GM23338 (cell line): ENCODE results near the gene TREM1. TPM values are rescaled to one million over a fixed set of nuclear protein-coding genes. Genes with fewer than 3 reads are reported as not detected.

Source experiments
- ATAC-seq: fragments of 200-7000 bp; cut with Tn5 transposase; 3 replicates; pipeline ENCODE4 v1.9.1; 2020
- DNase-seq: peaks from one replicate; pipeline ENCODE4 v3.0.0-alpha.2; 2015; ENCODE audit warnings: low spot score
- H2AFZ ChIP-seq: fragments of 200-600 bp; sonication (generic); 2 replicates; pipeline ENCODE4 v1.8.0; 2016; ENCODE audit warnings: antibody characterized with exemption, mild to moderate bottlenecking, moderate library complexity
- H3F3A ChIP-seq: fragments of 200-600 bp; sonication (generic); replicated peaks from 2 replicates; pipeline ENCODE4 v1.8.0; 2017; ENCODE audit warnings: antibody characterized with exemption, mixed run types, low read depth
- H3K27ac ChIP-seq: fragments of 200-600 bp; sonication (generic); 2 replicates; pipeline ENCODE4 v1.6.1; 2016; ENCODE audit warnings: low read depth
- H3K27me3 ChIP-seq: fragments of 200-600 bp; sonication (generic); 2 replicates; pipeline ENCODE4 v1.8.0; 2016; ENCODE audit warnings: mild to moderate bottlenecking, mixed run types, moderate library complexity; ENCODE audit not compliant: insufficient read depth
- H3K36me3 ChIP-seq: fragments of 200-600 bp; sonication (generic); 2 replicates; pipeline ENCODE4 v1.8.0; 2016; ENCODE audit warnings: mild to moderate bottlenecking; ENCODE audit not compliant: insufficient read depth
- H3K4me1 ChIP-seq: fragments of 200-600 bp; sonication (generic); 2 replicates; pipeline ENCODE4 v1.8.0; 2016; ENCODE audit warnings: mild to moderate bottlenecking, moderate library complexity; ENCODE audit not compliant: insufficient read depth
- H3K4me2 ChIP-seq: fragments of 200-600 bp; sonication (generic); 2 replicates; pipeline ENCODE4 v1.7.1; 2017; ENCODE audit warnings: mixed run types
- H3K4me3 ChIP-seq: fragments of 200-600 bp; sonication (generic); 2 replicates; pipeline ENCODE4 v1.6.1; 2016; ENCODE audit warnings: mixed run types
- H3K79me2 ChIP-seq: fragments of 200-600 bp; sonication (generic); replicated peaks from 2 replicates; pipeline ENCODE4 v1.8.0; 2017; ENCODE audit warnings: mild to moderate bottlenecking; ENCODE audit not compliant: insufficient read depth
- H3K9me2 ChIP-seq: fragments of 200-600 bp; sonication (generic); 2 replicates; pipeline ENCODE4 v1.8.0; 2017; ENCODE audit not compliant: insufficient read depth
- H4K20me1 ChIP-seq: fragments of 200-600 bp; sonication (generic); replicated peaks from 2 replicates; pipeline ENCODE4 v1.8.0; 2017; ENCODE audit warnings: mild to moderate bottlenecking; ENCODE audit not compliant: insufficient read depth
- H3K27ac Mint-ChIP-seq: 2 replicates; pipeline ENCODE4 v1.8.0; 2020; ENCODE audit warnings: inconsistent platforms, mild to moderate bottlenecking, moderate library complexity, mixed read lengths
- H3K27me3 Mint-ChIP-seq: 3 replicates; pipeline ENCODE4 v1.8.0; 2022; ENCODE audit warnings: low read depth, mild to moderate bottlenecking, moderate library complexity, mixed read lengths, inconsistent platforms; ENCODE audit not compliant: insufficient read depth, poor library complexity
- H3K36me3 Mint-ChIP-seq: 3 replicates; pipeline ENCODE4 v1.8.0; 2021; ENCODE audit warnings: low read depth, mild to moderate bottlenecking, inconsistent platforms, moderate library complexity, mixed read lengths
- H3K4me1 Mint-ChIP-seq: 3 replicates; pipeline ENCODE4 v1.8.0; 2020; ENCODE audit warnings: mild to moderate bottlenecking, inconsistent platforms, mixed read lengths
- H3K4me3 Mint-ChIP-seq: 3 replicates; pipeline ENCODE4 v1.8.0; 2021; ENCODE audit warnings: moderate library complexity, mild to moderate bottlenecking, inconsistent platforms, mixed read lengths
- H3K9me3 Mint-ChIP-seq: 3 replicates; pipeline ENCODE4 v1.8.0; 2020; ENCODE audit warnings: moderate library complexity, mild to moderate bottlenecking, inconsistent platforms, mixed read lengths
- CREB1 ChIP-seq: fragments of 250-450 bp; sonication (Bioruptor Pico); IDR thresholded peaks from 2 replicates; pipeline ENCODE4 v1.5.0; 2020; ENCODE audit warnings: low read depth, mild to moderate bottlenecking, moderate library complexity
- ETS1 ChIP-seq: IDR thresholded peaks from 2 replicates; pipeline ENCODE4 v1.6.1; 2016; ENCODE audit warnings: antibody characterized with exemption
- EZH2 ChIP-seq: fragments of 200-600 bp; sonication (generic); IDR thresholded peaks from one replicate; pipeline ENCODE4 v1.8.0; 2017; ENCODE audit warnings: antibody characterized with exemption, mild to moderate bottlenecking, low read depth; ENCODE audit not compliant: unreplicated experiment
- EZH2phosphoT487 ChIP-seq: fragments of 200-600 bp; sonication (generic); IDR thresholded peaks from one replicate; pipeline ENCODE4 v1.8.1; 2018; ENCODE audit warnings: antibody characterized with exemption; ENCODE audit not compliant: unreplicated experiment
- JUNB ChIP-seq: IDR thresholded peaks from one replicate; pipeline ENCODE4 v1.6.1; 2016; ENCODE audit warnings: antibody characterized with exemption; ENCODE audit not compliant: unreplicated experiment
- NANOG ChIP-seq: IDR thresholded peaks from 2 replicates; pipeline ENCODE4 v1.6.1; 2016; ENCODE audit warnings: antibody characterized with exemption, borderline replicate concordance
- POLR2AphosphoS5 ChIP-seq: IDR thresholded peaks from 2 replicates; pipeline ENCODE4 v1.6.1; 2016; ENCODE audit warnings: antibody characterized with exemption, low read depth
- ZNF114 ChIP-seq: fragments of 250-450 bp; sonication (Bioruptor Pico); IDR thresholded peaks from 2 replicates; pipeline ENCODE4 v1.5.0; 2020; ENCODE audit warnings: mild to moderate bottlenecking, moderate library complexity
- ZNF331 ChIP-seq: fragments of 250-450 bp; sonication (Bioruptor Pico); IDR thresholded peaks from 2 replicates; pipeline ENCODE4 v1.5.0; 2020; ENCODE audit warnings: low read depth, mild to moderate bottlenecking, moderate library complexity
- polyA plus RNA-seq: library from polyadenylated mRNA; unstranded; fragments of >200 nt; fragmentation: Nextera tagmentation; extraction: Ambion mirVana; gene quantifications from 2 replicates; pipeline ENCODE4 v1.2.1, GENCODE V29; 2016
- total RNA-seq: library from RNA; depleted of rRNA; stranded (reverse); fragments of >200 nt; shearing (Covaris generic); gene quantifications from 2 replicates; pipeline ENCODE4 v1.2.3, GENCODE V29; 2014
- TF ChIP-seq, protein P1 (sequence below), 2 experiments: fragments of 200-600 bp in 1 of 2; sonication (generic) in 1 of 2; conservative IDR thresholded peaks; 2 replicates each; pipeline versions ENCODE4 v1.5.1 to v1.6.1; 2016 to 2017; ENCODE audit warnings: antibody characterized with exemption in 2 of 2, low read depth in 2 of 2, mild to moderate bottlenecking in 2 of 2, moderate library complexity in 1 of 2
- TF ChIP-seq, protein P2 (sequence below): IDR thresholded peaks from one replicate; pipeline ENCODE4 v1.6.1; 2018; ENCODE audit warnings: antibody characterized with exemption; ENCODE audit not compliant: unreplicated experiment

TREM1 gene
- total and polyA plus RNA-seq, 2 experiments from 2014 or later = not detected

DNA sequence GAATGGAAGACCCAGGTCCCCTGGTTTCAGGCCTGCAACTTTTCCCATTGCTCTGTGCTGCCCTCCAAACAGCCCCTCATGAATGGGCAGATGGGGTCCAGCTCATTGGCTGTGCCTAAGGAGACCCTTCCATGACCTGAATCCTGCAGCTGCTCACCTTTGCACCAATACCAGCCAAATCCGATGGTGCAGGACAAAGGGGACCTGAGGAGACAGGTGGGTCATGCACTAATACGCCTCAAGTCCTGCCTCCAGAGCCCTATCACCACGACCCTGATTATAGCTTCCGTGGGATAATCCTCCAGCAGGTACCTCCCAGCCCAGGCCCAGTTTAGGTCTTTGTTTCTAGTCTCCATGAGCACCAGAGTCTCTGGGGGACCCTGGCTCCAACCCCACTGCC lies 16.8 kb downstream of the TREM1 start (continued):
- TF ChIP-seq JUNB (no peak), NANOG (no peak), EZH2phosphoT487 (no peak), CREB1 (CRISPR knock-in tag) (no peak), ZNF331 (CRISPR knock-in tag) (no peak), EZH2 (no peak), POLR2AphosphoS5 (no peak), ETS1 (no peak)

GRCh38 chr6:41269166-41269565 lies 17.3 kb downstream of the TREM1 start:
- no peak overlapping the region for H3K27ac Mint-ChIP-seq
- H2AFZ ChIP-seq = no peak overlapping the region
- H3K4me2 ChIP-seq = no peak overlapping the region
- DNase-seq (no peak), ATAC-seq (no peak)
- H3K27me3 ChIP-seq = no peaks in the 10 kb centered on the region
- peaks cover 6% of the 10 kb centered on the region; the same call in 1 of the 2 replicates for H3K9me2 ChIP-seq
- no peaks in the 10 kb centered on the region for H4K20me1 ChIP-seq
- no peaks in the 10 kb centered on the region for H3K4me1 Mint-ChIP-seq
- H3K4me3 Mint-ChIP-seq = no peak overlapping the region
- H3K4me1 ChIP-seq = no peaks in the 10 kb centered on the region
- peaks cover 3% of the 10 kb centered on the region for H3K27me3 Mint-ChIP-seq
- no peaks in the 10 kb centered on the region for H3F3A ChIP-seq
- H3K9me3 Mint-ChIP-seq = no peaks in the 10 kb centered on the region
- H3K79me2 ChIP-seq = no peaks in the 10 kb centered on the region
- H3K36me3 ChIP-seq = no peaks in the 10 kb centered on the region
- TF ChIP-seq ZNF331 (CRISPR knock-in tag) (no peak), JUNB (no peak), EZH2 (no peak), ZNF114 (CRISPR knock-in tag) (no peak), EZH2phosphoT487 (no peak), POLR2AphosphoS5 (no peak)
- TF ChIP-seq, protein P1, sequence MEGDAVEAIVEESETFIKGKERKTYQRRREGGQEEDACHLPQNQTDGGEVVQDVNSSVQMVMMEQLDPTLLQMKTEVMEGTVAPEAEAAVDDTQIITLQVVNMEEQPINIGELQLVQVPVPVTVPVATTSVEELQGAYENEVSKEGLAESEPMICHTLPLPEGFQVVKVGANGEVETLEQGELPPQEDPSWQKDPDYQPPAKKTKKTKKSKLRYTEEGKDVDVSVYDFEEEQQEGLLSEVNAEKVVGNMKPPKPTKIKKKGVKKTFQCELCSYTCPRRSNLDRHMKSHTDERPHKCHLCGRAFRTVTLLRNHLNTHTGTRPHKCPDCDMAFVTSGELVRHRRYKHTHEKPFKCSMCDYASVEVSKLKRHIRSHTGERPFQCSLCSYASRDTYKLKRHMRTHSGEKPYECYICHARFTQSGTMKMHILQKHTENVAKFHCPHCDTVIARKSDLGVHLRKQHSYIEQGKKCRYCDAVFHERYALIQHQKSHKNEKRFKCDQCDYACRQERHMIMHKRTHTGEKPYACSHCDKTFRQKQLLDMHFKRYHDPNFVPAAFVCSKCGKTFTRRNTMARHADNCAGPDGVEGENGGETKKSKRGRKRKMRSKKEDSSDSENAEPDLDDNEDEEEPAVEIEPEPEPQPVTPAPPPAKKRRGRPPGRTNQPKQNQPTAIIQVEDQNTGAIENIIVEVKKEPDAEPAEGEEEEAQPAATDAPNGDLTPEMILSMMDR (conservative IDR thresholded peaks at IDR 0.05; ENCODE audit: low read depth in 2 of 2) = no peak
- TF ChIP-seq, protein P2, sequence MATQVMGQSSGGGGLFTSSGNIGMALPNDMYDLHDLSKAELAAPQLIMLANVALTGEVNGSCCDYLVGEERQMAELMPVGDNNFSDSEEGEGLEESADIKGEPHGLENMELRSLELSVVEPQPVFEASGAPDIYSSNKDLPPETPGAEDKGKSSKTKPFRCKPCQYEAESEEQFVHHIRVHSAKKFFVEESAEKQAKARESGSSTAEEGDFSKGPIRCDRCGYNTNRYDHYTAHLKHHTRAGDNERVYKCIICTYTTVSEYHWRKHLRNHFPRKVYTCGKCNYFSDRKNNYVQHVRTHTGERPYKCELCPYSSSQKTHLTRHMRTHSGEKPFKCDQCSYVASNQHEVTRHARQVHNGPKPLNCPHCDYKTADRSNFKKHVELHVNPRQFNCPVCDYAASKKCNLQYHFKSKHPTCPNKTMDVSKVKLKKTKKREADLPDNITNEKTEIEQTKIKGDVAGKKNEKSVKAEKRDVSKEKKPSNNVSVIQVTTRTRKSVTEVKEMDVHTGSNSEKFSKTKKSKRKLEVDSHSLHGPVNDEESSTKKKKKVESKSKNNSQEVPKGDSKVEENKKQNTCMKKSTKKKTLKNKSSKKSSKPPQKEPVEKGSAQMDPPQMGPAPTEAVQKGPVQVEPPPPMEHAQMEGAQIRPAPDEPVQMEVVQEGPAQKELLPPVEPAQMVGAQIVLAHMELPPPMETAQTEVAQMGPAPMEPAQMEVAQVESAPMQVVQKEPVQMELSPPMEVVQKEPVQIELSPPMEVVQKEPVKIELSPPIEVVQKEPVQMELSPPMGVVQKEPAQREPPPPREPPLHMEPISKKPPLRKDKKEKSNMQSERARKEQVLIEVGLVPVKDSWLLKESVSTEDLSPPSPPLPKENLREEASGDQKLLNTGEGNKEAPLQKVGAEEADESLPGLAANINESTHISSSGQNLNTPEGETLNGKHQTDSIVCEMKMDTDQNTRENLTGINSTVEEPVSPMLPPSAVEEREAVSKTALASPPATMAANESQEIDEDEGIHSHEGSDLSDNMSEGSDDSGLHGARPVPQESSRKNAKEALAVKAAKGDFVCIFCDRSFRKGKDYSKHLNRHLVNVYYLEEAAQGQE = no peak
- no peak overlapping the region for H3K27ac ChIP-seq
- H3K4me3 ChIP-seq = no peak overlapping the region
- no peaks in the 10 kb centered on the region for H3K36me3 Mint-ChIP-seq
